Neural progenitor cell (in vitro differentiated cells): Measurements from ENCODE around the gene C2orf78.

Experiments
- EZH2 ChIP-seq: fragments of 200-600 bp; sonication (generic); IDR thresholded peaks from 2 replicates; pipeline ENCODE4 v1.6.1; 2017; ENCODE audit warnings: antibody characterized with exemption, mild to moderate bottlenecking, moderate library complexity
- TF ChIP-seq, protein P1 (sequence below): fragments of 200-600 bp; sonication (generic); IDR thresholded peaks from 2 replicates; pipeline ENCODE4 v1.5.1; 2017; ENCODE audit warnings: antibody characterized with exemption, mild to moderate bottlenecking

DNA sequence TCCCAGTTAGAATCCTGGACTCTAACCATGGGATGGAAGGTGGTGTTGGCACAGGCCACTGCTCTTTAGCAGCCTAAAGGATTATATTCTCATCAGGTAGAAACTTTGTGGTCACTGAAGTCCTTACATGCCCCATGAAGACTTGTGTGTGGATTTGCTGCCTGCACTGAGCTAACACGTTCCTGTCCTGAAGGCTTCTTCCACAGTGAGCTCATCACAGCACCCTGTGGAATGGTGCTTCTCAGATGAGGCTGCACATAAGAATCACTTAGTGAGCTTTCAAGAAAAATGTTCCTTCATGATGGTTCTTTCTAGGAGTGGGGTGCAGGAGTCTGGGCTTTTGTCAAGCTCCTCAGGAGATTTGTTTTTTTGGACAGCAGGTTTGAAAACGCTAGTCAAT lies 71.5 kb downstream of the C2orf78 start:
- TF ChIP-seq, protein P1, sequence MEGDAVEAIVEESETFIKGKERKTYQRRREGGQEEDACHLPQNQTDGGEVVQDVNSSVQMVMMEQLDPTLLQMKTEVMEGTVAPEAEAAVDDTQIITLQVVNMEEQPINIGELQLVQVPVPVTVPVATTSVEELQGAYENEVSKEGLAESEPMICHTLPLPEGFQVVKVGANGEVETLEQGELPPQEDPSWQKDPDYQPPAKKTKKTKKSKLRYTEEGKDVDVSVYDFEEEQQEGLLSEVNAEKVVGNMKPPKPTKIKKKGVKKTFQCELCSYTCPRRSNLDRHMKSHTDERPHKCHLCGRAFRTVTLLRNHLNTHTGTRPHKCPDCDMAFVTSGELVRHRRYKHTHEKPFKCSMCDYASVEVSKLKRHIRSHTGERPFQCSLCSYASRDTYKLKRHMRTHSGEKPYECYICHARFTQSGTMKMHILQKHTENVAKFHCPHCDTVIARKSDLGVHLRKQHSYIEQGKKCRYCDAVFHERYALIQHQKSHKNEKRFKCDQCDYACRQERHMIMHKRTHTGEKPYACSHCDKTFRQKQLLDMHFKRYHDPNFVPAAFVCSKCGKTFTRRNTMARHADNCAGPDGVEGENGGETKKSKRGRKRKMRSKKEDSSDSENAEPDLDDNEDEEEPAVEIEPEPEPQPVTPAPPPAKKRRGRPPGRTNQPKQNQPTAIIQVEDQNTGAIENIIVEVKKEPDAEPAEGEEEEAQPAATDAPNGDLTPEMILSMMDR: no peak
- no peak for TF ChIP-seq EZH2
